Stimulated activated CD4-positive, alpha-beta T cell treated with anti-CD3 and anti-CD28 coated beads, TNF-alpha, amount 100 ng/mL, for 1 hour (primary cell): ENCODE data around the gene TARBP2.
"Not testable (repeated sequence)": the region's sequence is repeated elsewhere in the genome, so short reads cannot be mapped to it uniquely, and the experiment has no call there.

Experiments
- DNase-seq, 3 donors: peaks; one replicate each; pipeline ENCODE4 v3.0.0-alpha.2; 2020; ENCODE audit warnings: low read depth in 3 of 3, low spot score in 1 of 3

Gene TARBP2

GRCh38 chr12:53513712-53514410 is 12.8 kb downstream of the TARBP2 start:
- no peak for DNase-seq

- no peak for DNase-seq
These were observed 13.7 kb downstream of the TARBP2 start for GRCh38 chr12:53514628-53515290.

- DNase-seq: no peak
These were observed 14.2 kb downstream of the TARBP2 start for GRCh38 chr12:53515291-53515680.

DNA sequence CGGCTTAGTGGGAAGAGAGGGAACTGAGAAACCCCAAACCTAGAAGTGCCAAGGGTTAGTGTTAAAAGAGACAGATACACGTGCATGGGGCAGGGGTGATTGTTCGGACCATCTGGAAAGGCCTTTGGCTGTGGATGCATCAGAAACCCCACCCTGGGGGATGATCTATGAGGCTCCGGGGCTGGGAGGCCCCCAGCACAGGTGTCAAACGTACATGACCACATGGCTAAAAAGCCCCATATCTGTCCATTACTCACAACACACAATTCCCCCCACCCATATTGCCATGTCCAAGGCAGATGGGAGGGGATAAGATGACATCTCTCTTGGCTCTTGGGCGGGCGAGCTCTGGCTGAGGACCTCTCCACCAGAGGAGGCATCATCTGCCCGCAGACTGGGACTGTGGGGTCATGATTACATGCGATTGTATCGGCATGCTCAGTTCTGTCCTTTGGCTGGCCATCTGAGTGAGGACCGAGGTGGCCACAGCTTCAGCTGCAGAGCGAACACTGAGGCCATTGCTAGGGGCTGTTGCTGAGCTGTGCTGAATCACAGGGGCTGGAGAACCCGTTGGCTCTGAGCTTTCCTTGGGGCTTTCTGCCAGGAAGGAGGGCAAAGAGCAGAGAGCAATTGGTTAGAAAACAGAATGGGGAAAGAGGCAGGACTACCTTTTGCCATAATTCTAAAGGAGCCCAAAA is 15.8 kb downstream of the TARBP2 start:
- DNase-seq: no peak

- DNase-seq: no peak
These were observed 17.3 kb downstream of the TARBP2 start for GRCh38 chr12:53518381-53518780.

DNA sequence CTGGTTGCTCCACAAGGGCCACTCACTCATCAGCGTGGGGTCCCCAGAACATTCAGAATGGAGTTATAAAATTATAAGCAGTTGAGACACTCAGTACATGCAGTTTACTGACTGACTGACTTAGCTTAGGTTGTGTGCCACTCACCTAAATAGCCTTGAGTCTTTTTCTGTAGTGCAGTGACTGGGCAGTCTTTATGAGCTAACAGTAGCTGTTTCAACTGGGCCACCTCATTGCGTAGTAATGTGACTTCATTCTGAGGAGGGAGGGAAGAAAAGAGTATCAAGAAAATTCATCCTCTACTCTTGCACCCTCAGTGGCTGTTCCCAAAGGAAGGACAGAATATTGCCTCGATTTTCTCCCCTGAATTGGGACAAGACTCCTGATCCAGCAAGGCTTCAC is 22.0 kb downstream of the TARBP2 start:
- DNase-seq: no peak

DNA sequence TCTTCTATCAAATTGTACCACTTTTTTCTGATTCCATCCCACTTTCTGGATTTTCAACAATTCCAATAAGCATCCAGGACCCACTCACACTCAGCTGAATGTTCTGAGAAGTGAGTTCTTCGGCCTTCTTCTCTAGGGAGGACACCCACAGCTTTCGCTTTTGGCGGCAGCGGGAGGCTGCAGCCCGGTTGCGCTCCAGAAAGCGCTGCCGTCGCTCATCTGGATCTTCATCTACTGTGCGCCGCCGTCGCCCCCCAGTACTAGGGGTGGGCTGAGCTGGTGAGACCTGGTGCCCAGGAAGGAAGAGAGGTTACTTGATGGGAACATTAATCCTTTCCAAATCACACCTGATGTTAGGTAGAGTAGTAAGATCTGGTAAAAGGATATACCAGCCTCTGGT is 23.4 kb downstream of the TARBP2 start:
- no peak for DNase-seq

- DNase-seq: no peak
These were observed 29.0 kb downstream of the TARBP2 start for GRCh38 chr12:53530061-53530460.

DNA sequence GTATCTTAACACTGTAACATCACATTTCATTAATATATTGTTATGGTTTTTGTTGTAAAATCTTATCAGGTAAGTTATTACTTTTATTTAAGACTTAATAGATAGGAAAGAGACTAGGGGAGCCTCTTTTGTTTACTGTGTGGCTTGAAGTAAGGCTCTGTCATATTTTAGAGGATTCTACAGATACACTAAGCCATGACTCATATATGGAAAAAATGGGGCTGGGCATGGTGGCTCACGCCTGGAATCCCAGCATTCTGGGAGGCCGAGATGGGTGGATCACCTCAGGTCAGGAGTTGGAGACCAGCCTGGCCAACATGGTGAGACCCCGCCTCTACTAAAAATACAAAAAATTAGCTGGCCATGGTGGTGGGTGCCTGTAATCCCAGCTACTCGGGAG is 29.8 kb downstream of the TARBP2 start:
- no peak for DNase-seq

DNA sequence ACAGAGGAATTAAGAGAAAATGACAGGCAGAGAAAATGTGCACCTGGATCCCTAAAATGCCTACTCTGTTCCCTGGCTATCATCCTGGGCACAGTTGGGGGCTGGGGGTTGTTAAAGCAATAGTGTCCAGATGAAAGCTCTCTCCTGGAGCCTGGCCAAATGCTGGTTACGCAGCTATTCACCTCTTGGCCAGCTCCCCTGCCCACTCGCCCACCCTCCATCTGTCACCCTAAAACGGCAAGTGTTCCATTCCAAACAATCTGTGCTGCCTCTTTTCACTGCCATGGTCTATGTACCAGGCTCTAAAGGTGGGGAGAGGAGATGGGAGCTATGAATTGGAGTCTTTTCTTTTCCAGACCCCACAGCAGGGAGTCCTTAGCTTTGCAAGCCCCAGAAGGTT is 30.9 kb downstream of the TARBP2 start:
- no peak for DNase-seq

- DNase-seq: no peak
These were observed 31.7 kb downstream of the TARBP2 start for GRCh38 chr12:53532524-53533445.

DNA sequence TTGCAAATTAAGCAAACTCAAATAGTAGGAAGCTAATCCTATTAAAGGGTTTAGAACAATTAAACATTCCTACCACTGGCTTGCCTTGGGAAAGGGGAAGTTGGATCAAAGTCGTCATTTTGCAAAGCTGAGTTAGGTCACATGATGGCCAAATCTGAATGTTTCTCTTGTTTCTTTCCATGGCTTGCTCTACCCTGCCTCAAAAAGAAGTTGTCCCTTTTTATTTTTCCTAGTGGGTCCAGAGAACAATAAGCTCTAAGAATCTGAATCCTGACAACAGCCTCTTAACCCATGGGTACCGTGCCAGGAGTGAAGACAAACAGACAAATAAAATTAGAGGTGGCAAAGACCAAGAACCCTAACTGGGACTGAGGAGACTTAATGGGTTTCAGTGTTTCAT is 32.4 kb downstream of the TARBP2 start:
- no peak for DNase-seq

DNA sequence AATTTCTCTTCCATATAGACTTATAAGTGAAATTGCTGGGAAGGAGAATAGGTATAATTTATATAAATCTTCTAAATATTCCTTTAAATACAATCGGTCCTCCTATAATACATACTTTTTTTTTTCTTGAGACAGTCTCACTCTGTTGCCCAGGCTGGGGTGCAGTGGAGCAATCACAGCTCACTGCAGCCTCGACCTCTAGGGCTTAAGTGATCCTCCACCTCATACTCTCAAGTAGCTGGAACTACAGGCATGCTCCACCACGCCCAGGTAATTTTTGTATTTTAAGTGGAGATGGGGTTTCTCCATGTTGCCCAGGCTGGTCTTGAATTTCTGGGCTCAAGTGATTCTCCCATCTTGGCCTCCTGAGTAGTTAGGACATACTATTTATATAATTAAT is 35.9 kb downstream of the TARBP2 start:
- no peak for DNase-seq

DNA sequence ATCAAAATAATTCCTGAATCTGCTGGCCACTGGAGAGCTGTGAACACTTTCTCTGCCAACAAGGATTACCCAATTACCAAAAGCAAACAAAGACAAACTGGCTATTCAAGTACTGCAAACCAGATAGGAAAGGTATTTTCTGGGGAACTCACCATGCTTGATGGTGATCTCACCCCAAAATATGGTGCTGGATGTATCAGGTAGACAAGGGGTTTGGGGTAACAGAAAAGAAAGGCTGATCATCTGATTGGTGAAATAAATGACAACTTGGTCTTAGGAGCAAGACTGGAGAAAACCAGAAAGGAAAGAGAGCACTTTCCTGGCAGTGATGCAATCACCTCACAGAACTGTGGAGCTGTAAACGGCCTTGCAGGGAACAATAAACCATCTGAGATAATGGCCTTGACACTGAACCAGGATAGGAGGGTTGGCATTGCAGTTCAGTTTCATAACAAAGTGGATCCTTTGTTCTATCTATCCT is 37.2 kb downstream of the TARBP2 start:
- no peak for DNase-seq

DNA sequence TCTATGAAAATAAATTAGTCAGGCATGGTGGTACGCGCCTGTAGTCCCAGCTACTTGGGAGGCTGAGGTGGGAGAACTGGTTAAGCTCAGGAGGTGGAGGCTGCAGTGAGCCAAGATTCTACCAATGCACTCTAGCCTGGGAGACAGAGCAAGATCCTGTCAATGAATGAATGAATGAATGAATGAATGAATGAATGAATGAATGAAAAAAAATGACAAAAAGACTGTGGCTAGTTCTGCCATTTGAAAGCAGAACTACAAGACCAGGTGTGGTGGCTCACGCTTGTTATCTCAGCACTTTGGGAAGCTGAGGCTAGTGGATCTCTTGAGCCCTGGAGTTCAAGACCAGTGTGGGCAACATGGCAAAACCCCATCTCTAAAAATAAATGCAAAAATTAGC is 38.4 kb downstream of the TARBP2 start:
- no peak for DNase-seq

GRCh38 chr12:53543539-53543938 is 42.5 kb downstream of the TARBP2 start:
- DNase-seq: peak in 2 of 3 donors; percentile 1 to 11

GRCh38 chr12:53548354-53548753 is 47.3 kb downstream of the TARBP2 start:
- not testable (repeated sequence) for DNase-seq

DNA sequence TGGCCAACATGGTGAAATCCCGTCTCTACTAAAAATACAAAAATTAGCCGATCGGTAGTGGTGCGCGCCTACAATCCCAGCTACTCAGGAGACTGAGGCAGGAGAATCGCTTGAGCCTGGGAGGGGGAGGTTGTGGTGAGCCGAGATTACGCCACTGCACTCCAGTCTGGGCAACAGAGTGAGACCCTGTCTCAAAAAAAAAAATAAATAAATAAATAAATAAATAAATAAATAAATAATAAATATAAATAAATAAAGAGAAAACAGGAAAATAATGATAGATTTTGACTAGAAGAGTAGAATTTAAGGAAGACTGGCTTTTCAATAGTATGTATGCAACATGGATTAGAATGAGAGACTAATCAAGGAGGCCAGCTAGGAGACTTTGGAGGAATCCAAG is 49.0 kb downstream of the TARBP2 start:
- DNase-seq: not testable (repeated sequence)

DNA sequence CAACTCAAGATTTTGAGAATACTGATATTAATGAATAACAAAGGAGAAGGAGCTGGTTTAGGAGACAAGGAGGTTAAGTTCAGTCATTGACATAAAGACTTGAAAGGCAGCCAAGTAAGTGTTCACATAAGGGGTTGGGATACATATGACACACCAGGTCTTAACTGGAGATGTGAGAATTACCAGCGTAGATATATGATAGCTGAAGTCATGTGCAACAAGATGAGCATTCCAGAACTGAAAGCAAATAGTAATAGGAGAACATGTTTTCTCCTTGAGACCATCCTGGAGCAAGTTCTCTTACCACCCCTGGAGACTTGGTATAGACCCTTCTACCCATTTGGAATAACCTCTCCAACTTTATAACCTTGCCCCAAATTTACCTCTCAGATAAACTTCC is 49.5 kb downstream of the TARBP2 start:
- no peak for DNase-seq

GRCh38 chr12:53551889-53552291 is 50.8 kb downstream of the TARBP2 start:
- DNase-seq: no peak
